GM23248 (cell line): ENCODE measurements around the gene CPA5. TPM values are rescaled to one million over a fixed set of nuclear protein-coding genes. Genes with fewer than 3 reads are reported as not detected.

Experiments
- DNase-seq: peaks from one replicate; pipeline ENCODE4 v3.0.0-alpha.2; 2015
- H2AFZ ChIP-seq: fragments of 200-600 bp; sonication (generic); 2 replicates; pipeline ENCODE4 v1.6.1; 2016; ENCODE audit warnings: antibody characterized with exemption
- H3F3A ChIP-seq: fragments of 200-600 bp; sonication (generic); 2 replicates; pipeline ENCODE4 v1.6.1; 2016; ENCODE audit warnings: mild to moderate bottlenecking, antibody characterized with exemption, mixed run types; ENCODE audit not compliant: insufficient read depth
- H3K27ac ChIP-seq: fragments of 200-600 bp; sonication (generic); 2 replicates; pipeline ENCODE4 v1.5.1; 2016; ENCODE audit warnings: mild to moderate bottlenecking
- H3K27me3 ChIP-seq: fragments of 200-600 bp; sonication (generic); replicated peaks from 2 replicates; pipeline ENCODE4 v1.6.1; 2016; ENCODE audit warnings: mild to moderate bottlenecking; ENCODE audit not compliant: insufficient read depth
- H3K36me3 ChIP-seq: fragments of 200-600 bp; sonication (generic); 2 replicates; pipeline ENCODE4 v1.6.1; 2016; ENCODE audit warnings: low read depth, mild to moderate bottlenecking
- H3K4me1 ChIP-seq: fragments of 200-600 bp; sonication (generic); 2 replicates; pipeline ENCODE4 v1.6.1; 2016; ENCODE audit warnings: mild to moderate bottlenecking; ENCODE audit not compliant: insufficient read depth
- H3K4me2 ChIP-seq: fragments of 200-600 bp; sonication (generic); one replicate; pipeline ENCODE4 v1.6.1; 2016; ENCODE audit warnings: mild to moderate bottlenecking; ENCODE audit not compliant: unreplicated experiment
- H3K4me3 ChIP-seq: fragments of 200-600 bp; sonication (generic); 2 replicates; pipeline ENCODE4 v1.5.1; 2016; ENCODE audit warnings: mild to moderate bottlenecking
- H3K79me2 ChIP-seq: fragments of 200-600 bp; sonication (generic); 2 replicates; pipeline ENCODE4 v1.6.1; 2016; ENCODE audit warnings: mild to moderate bottlenecking; ENCODE audit not compliant: insufficient read depth
- H3K9ac ChIP-seq: fragments of 200-600 bp; sonication (generic); 2 replicates; pipeline ENCODE4 v1.6.1; 2016; ENCODE audit warnings: mild to moderate bottlenecking
- H3K9me2 ChIP-seq: fragments of 200-600 bp; sonication (generic); 2 replicates; pipeline ENCODE4 v1.6.1; 2016; ENCODE audit warnings: mixed run types, mild to moderate bottlenecking, moderate library complexity; ENCODE audit not compliant: insufficient read depth
- H3K9me3 ChIP-seq: fragments of 200-600 bp; sonication (generic); one replicate; pipeline ENCODE4 v1.6.1; 2017; ENCODE audit warnings: low read depth
- H4K20me1 ChIP-seq: fragments of 200-600 bp; sonication (generic); 2 replicates; pipeline ENCODE4 v1.6.0; 2016; ENCODE audit not compliant: insufficient read depth
- EZH2 ChIP-seq: fragments of 200-600 bp; sonication (generic); IDR thresholded peaks from 2 replicates; pipeline ENCODE4 v1.6.1; 2018; ENCODE audit warnings: antibody characterized with exemption, mild to moderate bottlenecking; ENCODE audit not compliant: insufficient read depth, poor library complexity, severe bottlenecking
- EZH2phosphoT487 ChIP-seq: fragments of 200-600 bp; sonication (generic); IDR thresholded peaks from 2 replicates; pipeline ENCODE4 v1.6.1; 2018; ENCODE audit warnings: antibody characterized with exemption, moderate library complexity, mild to moderate bottlenecking, low read depth; ENCODE audit not compliant: insufficient read depth
- WGBS, 2 experiments: methylation state at CpG; one replicate each; pipeline ENCODE4 v1.1.6; 2015 to 2017; ENCODE audit warnings: low lambda C conversion rate in 2 of 2, low coverage in 1 of 2; ENCODE audit errors: missing lambda C conversion rate in 2 of 2; 5-methylcytosine and 5-hydroxymethylcytosine counted together
- in situ Hi-C: fragments of 300-500 bp; cut with MboI; formaldehyde crosslinking; loops from 2 replicates; pipeline ENCODE4 v1.15.0; 2020
- polyA plus RNA-seq: library from polyadenylated mRNA; unstranded; fragments of >200 nt; fragmentation: Nextera tagmentation; extraction: Ambion mirVana; gene quantifications from 2 replicates; pipeline ENCODE4 v1.2.1, GENCODE V29; 2016
- total RNA-seq: library from RNA; depleted of rRNA; stranded (reverse); fragments of >200 nt; shearing (Covaris generic); gene quantifications from 2 replicates; pipeline ENCODE4 v1.2.3, GENCODE V29; 2014

Gene CPA5
- total and polyA plus RNA-seq, 2 experiments from 2014 or later: 0.23 TPM; not detected in 1

DNA sequence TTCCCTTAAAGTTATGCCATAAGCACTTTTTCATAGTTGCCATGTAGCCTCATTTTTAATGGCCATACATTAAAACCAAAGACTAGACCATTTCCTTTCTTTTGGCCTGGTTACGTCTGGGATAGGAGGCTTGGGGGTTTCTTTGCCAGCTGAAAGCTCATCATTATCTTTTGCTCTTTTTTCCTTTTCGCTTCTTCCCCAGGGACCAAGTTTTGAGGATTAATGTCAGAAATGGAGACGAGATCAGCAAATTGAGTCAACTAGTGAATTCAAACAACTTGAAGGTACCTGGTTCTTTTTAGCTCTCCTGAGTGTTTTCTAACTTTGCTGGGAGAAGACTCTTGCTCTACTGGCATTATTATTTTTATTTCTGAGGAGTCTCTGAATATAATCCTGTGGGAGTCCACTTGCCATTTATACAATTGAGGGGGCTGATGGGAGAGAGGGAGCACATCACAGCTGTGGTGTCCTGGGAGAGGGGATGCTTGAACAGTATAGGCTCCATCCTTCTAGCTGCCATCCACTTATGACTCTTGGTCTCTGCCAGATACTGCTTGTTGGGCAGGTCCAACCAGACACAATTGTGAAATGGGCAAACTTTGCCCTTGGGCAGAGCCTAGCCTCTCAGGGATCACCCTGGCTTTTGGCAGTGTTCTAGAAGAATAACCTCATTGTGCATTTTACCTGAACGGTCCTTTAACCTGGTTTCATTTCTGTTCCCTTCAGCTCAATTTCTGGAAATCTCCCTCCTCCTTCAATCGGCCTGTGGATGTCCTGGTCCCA is 45.9 kb upstream of the CPA5 start:
- H3K27ac ChIP-seq: no peak overlapping the region
- H2AFZ ChIP-seq: no peak overlapping the region
- H4K20me1 ChIP-seq: no peaks in the 10 kb centered on the region
- no peak overlapping the region for H3K4me2 ChIP-seq
- WGBS, 2 experiments: 96 to 99% methylated on average over 5 of the region's 5 CpGs
- no peaks in the 10 kb centered on the region for H3K9me2 ChIP-seq
- peaks cover 9% of the 10 kb centered on the region; the same call in 1 of the 2 replicates for H3F3A ChIP-seq
- no peak overlapping the region for H3K4me3 ChIP-seq
- no peak for DNase-seq
- in situ Hi-C loops: no loop called here
- H3K27me3 ChIP-seq: no peaks in the 10 kb centered on the region
- H3K4me1 ChIP-seq: peaks cover 11% of the 10 kb centered on the region
- no peak for TF ChIP-seq EZH2phosphoT487
- TF ChIP-seq EZH2: no peak
- no peaks in the 10 kb centered on the region for H3K36me3 ChIP-seq
- no peaks in the 10 kb centered on the region for H3K79me2 ChIP-seq
- no peaks in the 10 kb centered on the region for H3K9me3 ChIP-seq
- H3K9ac ChIP-seq: no peak overlapping the region

DNA sequence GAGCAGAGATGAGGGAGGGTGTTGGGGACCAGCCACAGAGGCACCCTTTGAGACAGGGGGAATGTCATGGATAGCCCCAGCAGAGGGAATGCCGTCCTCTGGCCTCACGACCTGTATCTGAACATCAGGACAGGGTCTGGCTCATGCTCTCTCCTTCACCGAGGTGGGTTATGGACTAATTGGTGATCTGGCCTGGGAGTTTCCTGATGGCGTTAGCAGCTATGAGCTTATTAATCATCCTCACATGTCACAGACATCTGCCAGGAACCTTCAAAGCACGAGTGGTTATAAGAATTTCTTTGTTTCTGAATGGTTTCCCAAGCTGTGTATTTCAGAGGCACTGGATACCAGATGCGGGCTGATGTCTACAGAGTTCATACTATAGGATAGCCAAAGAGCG is 44.8 kb upstream of the CPA5 start:
- Histone ChIP-seq H3K27me3 (no peaks in the 10 kb centered on the region), H4K20me1 (no peaks in the 10 kb centered on the region), H3K9me2 (no peaks in the 10 kb centered on the region), H3K4me2 (no peak overlapping the region), H2AFZ (no peak overlapping the region), H3K4me3 (no peak overlapping the region), H3K79me2 (no peaks in the 10 kb centered on the region), H3F3A (0 out of 2 replicates have a peak, but pooled peaks cover 4% of the 10 kb centered on the region), H3K27ac (no peak overlapping the region), H3K9me3 (no peaks in the 10 kb centered on the region), H3K4me1 (peaks cover 7% of the 10 kb centered on the region), H3K9ac (no peak overlapping the region), H3K36me3 (no peaks in the 10 kb centered on the region)
- no peak for TF ChIP-seq EZH2phosphoT487
- no peak for TF ChIP-seq EZH2
- no peak for DNase-seq
- WGBS, 2 experiments: 51 to 52% methylated on average over 7 of the region's 7 CpGs
- in situ Hi-C loops: no loop called here

DNA sequence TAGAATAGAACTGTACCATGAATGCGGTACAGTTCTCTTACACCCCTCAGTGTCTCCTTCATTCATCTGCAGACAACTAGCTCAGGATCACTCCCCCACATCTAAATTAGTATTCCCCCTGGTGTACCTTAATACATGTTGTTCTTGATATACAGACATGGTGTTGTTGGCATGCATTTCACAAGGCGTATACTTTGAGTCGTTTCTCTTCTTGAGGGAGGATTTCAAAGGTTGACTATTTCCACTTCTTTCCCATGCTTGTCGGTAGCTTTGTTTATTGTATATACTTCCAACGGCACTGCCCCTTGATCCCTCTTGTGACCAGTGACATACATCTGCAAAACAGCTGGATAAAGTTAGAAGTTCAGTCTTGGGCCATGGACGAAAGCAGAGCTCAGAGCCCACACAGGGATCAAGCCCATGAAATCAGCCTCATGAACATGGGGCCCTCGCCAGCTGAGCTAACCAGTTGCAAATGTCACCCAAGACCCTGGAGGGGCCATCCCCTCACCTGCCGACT is 43.1 kb upstream of the CPA5 start:
- in situ Hi-C loops: no loop called here
- H3K36me3 ChIP-seq: no peaks in the 10 kb centered on the region
- no peaks in the 10 kb centered on the region for H3K27me3 ChIP-seq
- H4K20me1 ChIP-seq: no peaks in the 10 kb centered on the region
- H3F3A ChIP-seq: 0 out of 2 replicates have a peak, but pooled peaks cover under 1% of the 10 kb centered on the region
- no peak overlapping the region for H3K4me3 ChIP-seq
- H3K4me2 ChIP-seq: no peak overlapping the region
- H3K27ac ChIP-seq: no peak overlapping the region
- H3K9me3 ChIP-seq: no peaks in the 10 kb centered on the region
- no peak for DNase-seq
- H3K9me2 ChIP-seq: no peaks in the 10 kb centered on the region
- TF ChIP-seq EZH2: no peak
- TF ChIP-seq EZH2phosphoT487: no peak
- peaks cover under 1% of the 10 kb centered on the region; the same call in 1 of the 2 replicates for H3K4me1 ChIP-seq
- 56 to 62% methylated on average over 8 of the region's 8 CpGs for WGBS, 2 experiments
- H2AFZ ChIP-seq: no peak overlapping the region
- no peak overlapping the region for H3K9ac ChIP-seq
- no peaks in the 10 kb centered on the region for H3K79me2 ChIP-seq

DNA sequence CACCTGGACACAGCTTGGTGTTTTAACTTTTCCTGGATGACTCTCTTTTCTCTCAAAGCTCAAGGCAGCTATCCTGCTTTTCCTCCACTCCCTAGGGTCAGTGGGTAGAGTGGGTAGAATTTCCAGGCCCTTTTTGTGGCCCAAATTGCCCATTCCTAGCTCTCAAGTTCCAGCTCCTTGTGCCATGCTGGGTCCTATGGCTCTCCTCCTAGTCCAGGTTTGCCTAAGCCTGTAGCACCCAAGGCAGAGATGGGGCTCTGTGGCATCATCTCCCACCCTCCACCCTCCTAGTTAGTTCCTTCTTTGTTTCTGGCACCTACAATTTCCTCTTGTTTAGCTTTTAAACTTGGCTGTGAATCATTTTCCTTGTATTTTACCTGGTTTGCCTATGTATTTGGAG is 42.0 kb upstream of the CPA5 start:
- no peak overlapping the region for H3K4me3 ChIP-seq
- in situ Hi-C loops: no loop called here
- DNase-seq: no peak
- H3K9me3 ChIP-seq: no peaks in the 10 kb centered on the region
- no peak overlapping the region for H3K9ac ChIP-seq
- no peak overlapping the region for H3K27ac ChIP-seq
- no peaks in the 10 kb centered on the region for H3K9me2 ChIP-seq
- no peaks in the 10 kb centered on the region for H4K20me1 ChIP-seq
- H3K4me1 ChIP-seq: no peaks in the 10 kb centered on the region
- no peaks in the 10 kb centered on the region for H3K27me3 ChIP-seq
- H3K4me2 ChIP-seq: no peak overlapping the region
- H3F3A ChIP-seq: no peaks in the 10 kb centered on the region
- H2AFZ ChIP-seq: no peak overlapping the region
- no peaks in the 10 kb centered on the region for H3K79me2 ChIP-seq
- TF ChIP-seq EZH2phosphoT487 (no peak), EZH2 (no peak)
- H3K36me3 ChIP-seq: no peaks in the 10 kb centered on the region

DNA sequence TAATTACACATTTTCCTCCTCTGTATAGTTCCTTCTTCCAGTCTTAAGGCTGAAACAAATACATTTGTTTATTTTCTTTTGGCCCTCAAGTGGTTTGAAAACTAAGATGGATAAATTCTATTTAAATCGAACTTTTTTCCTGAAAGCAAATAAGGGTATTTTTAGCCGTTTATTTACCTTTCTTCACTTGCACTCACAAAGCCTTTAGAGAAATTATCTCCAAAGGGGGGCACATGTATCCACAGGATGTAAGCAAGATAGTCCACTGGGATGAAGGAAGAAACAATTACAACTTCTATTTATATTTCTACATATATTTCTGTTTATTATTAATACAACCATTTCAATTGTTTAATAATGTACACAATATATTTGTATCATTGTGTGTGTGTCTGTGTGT is 41.5 kb upstream of the CPA5 start:
- H3K79me2 ChIP-seq: no peaks in the 10 kb centered on the region
- in situ Hi-C loops: no loop called here
- H3K9me3 ChIP-seq: no peaks in the 10 kb centered on the region
- H3K9me2 ChIP-seq: no peaks in the 10 kb centered on the region
- no peak for TF ChIP-seq EZH2phosphoT487
- no peak for TF ChIP-seq EZH2
- no peaks in the 10 kb centered on the region for H3K36me3 ChIP-seq
- H3K4me2 ChIP-seq: no peak overlapping the region
- no peaks in the 10 kb centered on the region for H3K27me3 ChIP-seq
- DNase-seq: no peak
- H3K27ac ChIP-seq: no peak overlapping the region
- no peak overlapping the region for H2AFZ ChIP-seq
- H3F3A ChIP-seq: no peaks in the 10 kb centered on the region
- WGBS, 2 experiments: 83 to 88% methylated on average over 2 of the region's 2 CpGs
- no peaks in the 10 kb centered on the region for H3K4me1 ChIP-seq
- no peak overlapping the region for H3K4me3 ChIP-seq
- no peak overlapping the region for H3K9ac ChIP-seq
- H4K20me1 ChIP-seq: no peaks in the 10 kb centered on the region
